ENCODE results near the gene NCKAP5.
"Not testable (repeated sequence)": the region's sequence is repeated elsewhere in the genome, so short reads cannot be mapped to it uniquely, and the experiment has no call there.

The NCKAP5 gene

DNA sequence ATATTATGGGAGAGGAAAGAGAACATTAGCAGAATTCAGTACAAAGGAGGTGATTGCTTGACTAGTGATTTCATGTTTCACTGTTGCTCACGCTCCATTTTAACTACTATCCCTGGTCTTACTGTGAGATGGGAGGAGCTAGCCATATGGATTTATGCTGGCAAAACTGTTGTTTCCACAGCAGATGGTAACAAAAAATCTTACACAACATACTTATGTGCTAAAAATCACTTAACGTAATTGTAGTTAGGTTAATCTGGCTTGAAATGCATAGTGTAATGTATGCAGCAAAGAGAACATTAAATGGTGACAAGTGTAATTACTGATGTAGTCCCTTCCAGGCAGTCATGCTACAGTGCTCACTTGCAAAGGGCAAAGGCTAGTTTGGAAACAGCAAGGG, 742.7 kb downstream of the NCKAP5 start:
- no peak for DNase-seq

DNA sequence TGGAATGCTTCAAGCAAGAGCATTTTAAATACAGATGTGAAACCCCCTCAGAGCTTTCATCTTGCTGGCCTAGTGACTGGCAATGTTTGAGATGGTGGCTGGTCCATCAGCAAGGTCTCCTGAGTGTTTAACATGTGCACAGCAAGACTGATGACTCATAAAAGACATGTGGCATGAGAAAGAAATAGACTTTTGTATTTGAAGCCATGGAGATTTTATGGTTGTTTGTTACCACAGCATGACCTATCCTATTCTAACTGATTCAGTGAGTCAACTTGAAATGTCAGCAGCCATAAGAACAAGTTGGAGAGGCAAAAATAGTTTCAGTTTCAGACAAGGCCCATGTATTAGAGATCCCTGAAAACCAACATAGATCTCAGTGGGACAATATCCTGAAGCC, 743.5 kb downstream of the NCKAP5 start:
- DNase-seq: no peak

DNA sequence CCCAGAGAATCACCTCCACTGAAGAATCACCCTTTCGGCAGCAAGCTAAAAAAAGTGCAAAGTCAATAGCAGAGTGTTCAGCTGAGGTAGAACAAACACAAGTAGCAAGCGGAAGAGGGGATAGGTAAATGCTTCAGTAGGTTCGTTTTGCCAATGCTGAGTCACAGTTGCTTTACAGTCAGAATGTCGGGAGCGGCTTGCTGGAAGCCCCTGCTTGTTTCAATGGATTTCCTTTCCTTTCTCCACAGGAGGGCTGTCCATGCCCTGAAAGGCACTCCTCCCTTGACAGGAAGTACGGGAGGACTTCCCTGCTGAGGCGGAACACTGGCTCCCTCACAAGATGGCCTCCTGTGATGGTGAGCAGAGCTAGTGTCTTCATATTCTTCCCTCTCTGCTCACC, 752.0 kb downstream of the NCKAP5 start:
- DNase-seq: no peak

DNA sequence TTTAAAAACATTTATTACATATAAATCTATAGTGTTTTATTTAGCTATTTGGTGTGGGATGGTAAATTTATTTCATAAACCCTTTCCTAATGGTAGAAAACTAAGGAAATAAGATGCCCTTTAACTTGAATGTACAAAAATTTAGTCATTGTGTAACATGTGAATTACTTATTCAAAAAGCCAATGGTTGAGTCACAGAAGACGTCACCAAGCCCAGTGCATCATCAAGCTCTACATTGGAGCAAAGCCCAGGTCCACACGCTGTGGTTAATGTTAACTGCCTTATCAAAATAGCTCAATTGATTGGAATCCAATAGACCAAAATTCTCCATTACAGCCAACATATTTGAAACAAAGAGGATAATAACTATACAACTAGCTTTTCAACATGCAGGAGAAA, 752.7 kb downstream of the NCKAP5 start:
- DNase-seq: no peak

DNA sequence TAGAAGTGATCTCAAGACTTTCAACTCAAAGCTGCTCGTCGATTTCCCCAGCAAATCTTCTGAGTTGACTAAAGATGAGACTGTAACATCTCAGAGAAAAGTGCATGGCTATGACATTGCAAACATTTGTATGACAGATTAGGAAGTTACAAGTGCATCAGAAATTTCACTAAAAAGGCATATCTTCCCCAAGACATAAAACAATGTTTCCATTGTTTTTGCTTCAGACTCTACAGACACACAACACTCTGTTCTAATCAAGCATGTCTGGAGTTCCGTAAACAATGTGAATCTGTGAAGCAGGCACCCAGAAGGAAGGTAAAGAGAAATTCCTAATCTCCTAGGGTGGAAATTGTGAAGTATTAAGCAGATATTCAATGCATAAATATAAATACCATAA, 753.6 kb downstream of the NCKAP5 start:
- DNase-seq: no peak

DNA sequence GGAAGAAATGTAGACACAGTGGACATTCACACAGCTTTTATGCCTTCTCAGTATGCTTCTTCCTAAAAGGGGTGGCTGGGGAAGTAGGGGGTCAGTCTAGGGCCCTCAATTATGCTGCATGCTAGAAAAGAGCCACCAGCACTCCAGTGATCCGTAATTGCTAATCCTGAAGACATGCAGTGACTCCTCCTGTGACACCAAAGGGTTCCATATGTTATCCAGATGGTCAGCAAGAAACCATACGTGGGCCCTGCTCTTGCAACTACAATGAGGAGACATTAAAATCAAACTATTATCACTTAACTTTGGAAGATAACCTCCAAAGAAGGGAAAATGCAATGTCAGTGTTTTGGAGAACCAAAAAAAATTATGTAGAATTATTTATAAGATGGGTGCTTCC, 754.8 kb downstream of the NCKAP5 start:
- no peak for DNase-seq

DNA sequence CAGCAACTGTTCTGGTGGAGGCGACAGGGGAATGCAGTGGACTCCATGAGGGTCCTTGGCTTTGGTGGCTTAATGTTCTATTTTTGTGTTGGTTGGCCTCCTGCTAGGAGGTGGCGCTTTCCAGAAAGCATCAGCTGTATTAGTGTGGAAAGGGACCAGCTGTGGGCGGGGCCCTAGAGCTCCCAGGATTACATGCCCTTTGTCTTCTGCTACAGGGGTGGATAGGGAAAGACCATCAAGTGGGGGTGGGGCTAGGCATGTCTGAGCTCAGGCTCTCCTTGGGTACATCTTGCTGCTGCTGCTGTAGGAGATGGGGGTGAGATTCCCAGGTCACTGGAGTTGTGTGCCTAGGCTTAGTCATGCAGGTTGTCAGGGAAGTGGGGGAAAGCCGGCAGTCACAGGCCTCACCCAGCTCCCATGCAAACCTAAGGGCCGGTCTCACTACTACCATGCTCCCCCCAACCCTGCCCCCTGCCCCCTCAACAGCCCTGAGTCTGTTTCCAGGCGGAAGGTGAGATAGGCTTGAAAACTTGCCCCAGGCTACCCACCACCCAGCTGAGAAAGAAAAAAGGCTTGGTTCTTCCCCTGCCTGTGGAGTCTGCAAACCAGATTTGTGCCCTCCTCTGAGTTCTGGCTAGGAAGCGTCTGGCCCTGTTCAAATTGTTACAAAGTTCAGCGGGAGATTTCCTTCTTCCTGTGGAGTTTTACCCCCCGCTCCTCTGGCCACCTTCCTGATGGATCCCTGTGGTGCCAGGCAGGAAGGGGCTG, 756.9 kb downstream of the NCKAP5 start:
- DNase-seq: no peak

DNA sequence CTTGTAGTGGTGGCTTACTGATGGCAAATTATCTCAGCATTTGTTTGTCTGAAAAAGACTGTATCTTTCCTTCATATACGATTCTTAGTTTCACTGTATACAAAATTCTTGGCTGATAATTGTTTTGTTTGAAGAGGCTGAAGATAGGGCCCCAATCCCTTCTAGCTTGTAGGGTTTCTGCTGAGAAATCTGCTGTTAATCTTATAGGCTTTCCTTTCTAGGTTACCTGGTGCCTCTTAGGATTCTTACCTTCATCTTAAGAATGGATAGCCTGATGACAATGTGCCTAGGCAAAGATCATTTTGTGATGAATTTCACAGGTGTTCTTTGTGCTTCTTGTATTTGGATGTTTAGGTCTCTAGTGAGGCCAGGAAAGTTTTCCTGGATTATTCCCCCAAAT, 758.3 kb downstream of the NCKAP5 start:
- DNase-seq: not testable (repeated sequence)

DNA sequence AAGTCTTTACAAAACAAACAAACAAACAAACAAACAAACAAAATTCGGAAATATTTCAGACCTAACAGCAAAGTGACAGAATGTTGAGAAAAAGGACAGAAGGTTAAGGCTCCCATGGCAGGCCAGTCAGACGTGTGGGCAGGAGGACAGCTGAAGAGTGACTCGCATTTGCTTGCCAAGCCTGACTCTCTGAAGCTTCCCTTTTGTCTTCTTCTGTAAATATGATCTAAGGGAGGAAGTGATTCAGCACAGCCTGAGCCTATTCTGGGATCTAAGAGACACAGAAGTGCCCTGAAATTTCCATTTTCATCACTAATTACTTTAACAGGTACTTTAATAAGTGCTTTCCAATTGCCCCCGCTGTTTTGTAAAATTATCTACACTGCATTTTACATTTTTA, 764.2 kb downstream of the NCKAP5 start:
- no peak for DNase-seq

DNA sequence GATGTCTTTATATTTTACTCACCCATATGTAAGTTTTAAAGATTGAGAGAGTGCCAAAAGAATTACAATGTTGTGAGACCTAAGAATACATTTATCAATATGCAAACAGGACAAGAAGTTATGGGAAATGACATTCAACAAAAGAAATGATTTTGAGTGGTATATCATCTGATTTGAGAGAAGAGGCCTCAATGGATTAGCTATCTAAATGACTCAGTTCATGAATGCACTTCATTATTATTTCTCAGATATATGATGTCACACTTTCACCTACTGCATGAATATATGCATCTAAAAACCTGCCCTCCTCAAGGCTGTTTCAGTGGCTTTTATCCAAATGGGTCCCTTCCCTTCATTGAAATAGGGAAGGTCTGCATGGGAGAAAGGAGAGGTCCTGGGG, 769.9 kb downstream of the NCKAP5 start:
- no peak for DNase-seq

DNA sequence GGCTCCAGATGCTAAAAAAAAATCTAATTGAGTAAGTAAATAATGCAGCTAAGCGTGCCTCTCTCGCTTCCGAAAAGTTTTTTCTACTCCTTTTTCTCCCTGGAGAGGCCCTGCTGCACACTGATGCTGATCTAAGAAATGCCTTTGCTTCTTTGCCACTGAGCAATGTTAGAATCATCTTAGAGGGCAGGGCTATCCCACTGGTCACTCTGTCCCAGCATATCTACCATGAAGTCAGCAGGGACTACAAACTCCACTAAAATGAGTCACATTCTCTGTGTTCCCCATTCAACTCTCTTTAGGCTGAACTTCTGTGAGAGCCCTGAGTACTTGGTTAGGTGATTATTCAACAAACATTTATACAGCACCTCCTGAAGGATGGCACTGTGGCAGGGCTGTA, 770.7 kb downstream of the NCKAP5 start:
- no peak for DNase-seq

DNA sequence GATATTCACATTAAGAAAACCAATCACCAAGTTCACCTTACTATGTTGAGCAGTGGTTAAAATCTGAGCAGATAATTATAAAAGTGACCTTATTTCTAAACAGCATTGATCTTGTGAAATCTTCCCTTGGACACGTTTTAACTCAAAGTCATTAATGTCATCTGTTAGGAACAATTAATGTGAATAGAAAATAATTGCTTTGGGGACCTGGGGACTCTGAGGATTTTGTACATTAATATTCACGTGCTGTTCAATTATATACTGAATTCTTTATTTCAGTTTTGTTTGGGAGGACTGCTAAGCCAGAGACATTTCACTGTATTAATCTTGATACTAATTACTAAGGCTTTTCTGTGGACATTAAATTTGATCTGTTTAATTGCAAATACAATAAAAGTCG, 771.2 kb downstream of the NCKAP5 start:
- no peak for DNase-seq

DNA sequence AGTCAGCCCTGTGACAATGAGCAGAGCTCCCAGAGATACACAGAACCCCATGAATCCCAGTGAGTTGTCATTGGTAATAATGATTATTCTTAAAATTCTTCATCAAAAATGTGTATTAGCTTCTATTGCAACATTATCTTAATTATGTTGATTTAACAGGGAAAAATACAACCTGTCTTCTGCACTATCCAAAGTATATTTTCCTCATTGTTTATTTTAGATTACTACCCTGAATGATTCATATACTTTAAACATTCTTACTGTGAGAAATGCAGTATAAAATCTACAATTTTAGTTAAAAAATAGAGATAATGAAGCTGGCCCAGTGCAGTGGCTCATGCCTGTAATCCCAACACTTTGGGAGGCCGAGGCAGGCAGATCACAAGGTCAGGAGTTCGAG, 773.0 kb downstream of the NCKAP5 start:
- no peak for DNase-seq

DNA sequence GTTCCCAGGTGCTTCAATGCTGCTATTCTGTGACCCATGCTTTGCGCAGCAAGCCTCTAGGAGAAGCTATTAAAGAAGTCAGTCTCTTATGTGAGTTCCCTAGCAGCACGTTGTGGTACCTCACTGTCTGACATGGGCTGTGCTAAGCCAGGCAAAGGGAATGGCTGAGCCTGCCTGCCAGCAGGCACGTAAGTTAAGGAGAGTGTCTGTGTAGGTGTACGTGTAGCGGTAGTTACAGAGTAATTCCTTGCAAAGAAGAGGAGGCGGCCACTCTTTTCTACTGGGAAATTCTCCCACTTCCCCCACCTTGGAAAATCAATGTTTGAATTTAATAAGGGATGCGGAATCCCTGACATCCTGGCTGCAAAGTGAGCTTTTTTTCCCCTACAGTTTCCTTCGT, 774.7 kb downstream of the NCKAP5 start:
- no peak for DNase-seq

DNA sequence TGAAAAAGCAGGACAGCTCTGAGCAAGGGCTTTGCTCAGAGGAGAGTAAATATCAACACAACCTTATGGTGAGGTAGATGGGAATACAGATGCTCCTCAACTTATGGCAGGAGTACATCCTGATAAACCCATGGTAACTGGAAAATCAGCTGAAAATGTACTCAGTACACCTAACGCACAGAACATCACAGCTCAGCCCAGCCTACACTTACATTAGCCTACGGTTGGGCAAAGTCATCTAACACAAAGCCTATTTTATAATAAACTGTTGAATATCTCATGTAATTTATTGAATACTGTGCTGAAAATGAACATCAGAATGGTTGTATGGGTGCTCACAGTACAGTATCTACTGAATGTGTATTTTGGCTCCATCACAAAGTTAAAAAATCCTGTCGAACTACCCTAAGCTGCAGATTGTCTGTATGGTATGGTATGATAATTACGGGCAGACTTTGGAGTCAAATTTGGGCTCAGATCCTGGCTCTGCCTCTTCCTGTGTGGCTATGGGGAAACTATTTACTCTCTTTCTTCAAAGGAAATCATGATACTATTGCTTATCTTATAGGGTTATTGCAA, 778.0 kb downstream of the NCKAP5 start:
- no peak for DNase-seq

DNA sequence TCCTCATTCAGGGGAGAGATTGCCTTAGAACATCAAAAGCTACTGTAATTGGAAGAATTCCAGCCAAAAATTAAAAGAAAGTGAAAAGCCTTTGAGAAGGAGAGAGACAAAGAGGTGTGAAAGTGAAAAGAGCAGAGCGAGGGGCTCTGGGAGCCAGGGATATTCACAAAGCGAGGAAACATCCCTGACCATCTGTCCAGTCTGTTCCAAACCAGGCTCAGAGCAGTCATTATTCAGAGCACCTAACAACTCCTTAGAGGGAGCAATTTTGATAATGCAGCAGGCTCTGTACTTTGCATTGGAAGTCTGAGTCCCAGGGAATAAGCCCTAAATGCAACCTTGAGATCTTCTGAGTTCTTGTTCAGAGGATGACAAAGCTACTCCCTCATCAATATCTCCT, 779.2 kb downstream of the NCKAP5 start:
- DNase-seq: no peak

DNA sequence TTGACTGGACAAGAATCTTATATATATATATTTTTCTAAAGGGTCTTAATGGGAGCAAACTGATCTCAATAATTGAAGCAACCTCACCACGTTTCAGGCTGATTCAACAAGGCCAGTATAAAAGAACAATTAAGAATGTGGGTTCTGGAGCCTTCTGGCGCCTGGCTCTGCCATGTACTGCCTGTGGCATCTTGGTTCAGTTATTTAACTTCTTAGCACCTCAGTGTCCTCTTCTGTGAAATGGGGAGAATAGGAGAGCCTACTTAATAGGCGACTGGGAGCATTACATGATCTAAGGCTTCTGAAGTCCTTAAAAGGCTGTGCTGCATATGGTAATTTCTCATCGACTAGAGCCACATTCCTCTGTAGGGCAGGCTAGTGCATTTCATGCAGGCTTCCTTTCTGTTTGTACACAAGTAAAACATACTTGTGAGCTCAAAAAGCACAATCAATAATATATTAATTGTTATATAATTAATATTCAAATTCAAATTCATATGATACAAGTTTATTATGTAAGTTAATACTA, 779.9 kb downstream of the NCKAP5 start:
- no peak for DNase-seq

DNA sequence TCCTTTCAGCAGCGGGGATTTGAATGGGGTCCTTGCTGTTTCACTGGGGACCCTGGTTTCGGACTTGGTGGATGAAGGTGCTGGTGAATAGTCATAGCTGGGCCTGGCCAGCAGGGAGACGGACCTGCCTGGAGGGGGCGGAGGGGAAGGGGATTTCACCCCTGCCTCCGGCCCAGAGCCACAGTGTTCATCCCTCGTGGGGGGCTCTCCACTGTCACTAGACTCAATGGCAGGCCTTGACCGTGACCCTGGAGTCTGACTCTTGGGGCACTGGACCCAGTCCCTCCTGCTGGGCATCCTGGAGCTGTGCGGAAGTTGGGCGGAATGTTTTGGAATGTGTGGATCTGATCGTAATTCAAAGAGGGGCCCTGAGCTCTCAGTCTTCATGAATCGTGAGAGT, 784.4 kb downstream of the NCKAP5 start:
- DNase-seq: no peak

DNA sequence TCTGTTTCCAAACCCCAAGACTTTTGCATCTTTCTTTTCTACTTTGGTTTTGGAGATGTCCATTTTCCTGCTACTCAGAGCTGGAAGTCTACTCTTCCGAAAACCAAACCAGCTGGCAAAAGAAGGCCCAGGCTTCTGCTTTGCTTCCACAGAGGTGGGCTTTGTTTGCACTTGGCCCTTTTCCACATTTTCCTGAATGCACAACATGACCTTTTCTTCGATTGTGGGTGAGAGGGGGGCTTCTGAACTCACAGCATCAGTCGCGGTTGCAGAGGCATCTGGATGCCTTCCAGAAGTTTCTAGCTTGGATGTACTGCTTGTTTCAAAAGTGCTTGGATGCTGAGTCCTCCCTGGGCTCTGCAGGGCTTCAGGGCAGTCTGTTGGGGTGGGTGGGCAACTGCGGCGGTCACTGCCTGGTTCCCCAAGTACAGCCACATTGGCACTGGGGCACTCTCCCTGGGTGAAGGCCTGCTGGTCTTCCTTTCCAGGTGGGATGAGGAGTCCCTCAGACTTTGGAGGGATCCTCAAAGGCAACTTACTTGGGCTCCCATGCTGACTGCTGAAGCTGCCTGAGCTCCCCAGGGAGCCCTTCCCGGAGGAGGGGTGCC, 786.0 kb downstream of the NCKAP5 start:
- DNase-seq: no peak

DNA sequence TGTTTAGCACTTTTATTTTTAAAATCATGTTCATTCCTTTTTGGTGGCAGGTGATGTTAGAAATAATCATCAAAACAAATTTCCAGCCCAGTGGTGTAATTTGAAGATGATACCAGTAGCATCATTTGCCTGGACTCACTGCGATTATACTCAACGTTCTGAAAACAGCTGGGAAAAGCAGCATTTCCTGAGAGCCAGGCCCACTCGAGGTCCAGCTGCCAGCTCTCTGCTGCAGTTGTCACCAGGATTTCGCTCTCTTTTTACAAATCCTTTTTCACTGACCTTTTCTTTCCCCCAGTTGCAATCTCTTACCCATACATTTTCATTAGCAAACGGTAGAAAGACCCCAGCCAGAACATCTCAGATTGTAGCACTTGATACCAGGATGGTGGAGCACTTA, 787.6 kb downstream of the NCKAP5 start:
- no peak for DNase-seq

DNA sequence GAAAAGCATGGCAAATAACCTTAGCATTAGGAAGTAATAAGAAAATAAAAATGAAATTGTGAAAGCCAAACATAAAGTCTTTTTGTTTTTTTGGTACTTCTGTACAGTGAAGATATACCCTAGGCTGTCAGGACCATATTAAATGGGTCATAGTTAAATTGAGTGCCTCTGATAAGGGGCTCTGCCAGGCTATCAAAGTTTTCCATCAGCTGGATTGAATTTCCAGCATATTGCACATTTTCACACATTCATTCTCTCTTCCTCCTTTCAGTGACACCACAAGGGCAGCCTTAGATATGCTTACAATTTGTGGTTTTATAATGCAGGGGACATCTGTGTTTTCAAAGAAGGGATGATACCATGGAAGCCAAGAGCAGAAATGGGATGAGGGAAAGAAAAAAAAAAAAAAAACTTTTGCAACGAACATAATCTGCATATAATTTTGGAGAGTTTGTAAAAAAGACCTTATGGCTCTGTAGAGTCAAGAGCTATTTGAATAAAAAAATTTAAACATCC, 789.0 kb downstream of the NCKAP5 start:
- no peak for DNase-seq

DNA sequence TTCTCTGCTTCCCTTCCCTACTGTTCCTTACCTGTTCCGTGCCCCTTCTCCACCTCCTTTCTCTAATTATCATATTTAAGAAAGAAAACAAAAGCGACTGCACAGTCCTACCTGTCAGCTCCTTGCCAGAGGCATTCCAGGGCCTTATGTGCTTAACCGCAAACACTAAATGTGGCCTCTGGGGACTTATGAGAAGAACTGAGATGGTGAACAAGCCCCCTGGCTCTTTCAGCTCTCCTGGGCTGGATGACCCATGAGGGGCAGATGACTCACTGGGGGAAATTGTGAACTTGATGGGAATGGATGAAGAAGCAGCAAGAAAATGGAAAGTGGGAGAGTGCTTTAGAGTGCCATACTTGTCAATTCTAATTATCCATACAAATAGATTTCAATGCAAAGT, 792.0 kb downstream of the NCKAP5 start:
- DNase-seq: no peak

DNA sequence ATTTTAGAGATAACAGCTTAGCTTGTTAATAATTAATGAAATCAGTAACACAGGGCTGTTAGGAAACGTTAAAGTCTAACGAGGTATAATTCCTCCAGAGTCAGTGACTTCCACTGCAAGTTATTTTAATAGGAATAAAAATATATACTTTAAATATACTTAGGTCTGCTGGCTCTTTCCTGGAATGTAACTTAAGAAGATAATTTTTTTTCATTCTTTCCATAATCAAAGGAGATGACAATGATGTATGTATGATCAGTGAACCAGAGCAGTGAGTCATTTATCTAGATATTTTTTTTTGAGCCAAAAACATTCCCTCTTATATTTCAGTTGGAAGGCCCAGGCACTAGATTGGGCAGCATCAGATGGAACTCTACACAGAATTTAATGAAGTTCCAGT, 794.1 kb downstream of the NCKAP5 start:
- no peak for DNase-seq

DNA sequence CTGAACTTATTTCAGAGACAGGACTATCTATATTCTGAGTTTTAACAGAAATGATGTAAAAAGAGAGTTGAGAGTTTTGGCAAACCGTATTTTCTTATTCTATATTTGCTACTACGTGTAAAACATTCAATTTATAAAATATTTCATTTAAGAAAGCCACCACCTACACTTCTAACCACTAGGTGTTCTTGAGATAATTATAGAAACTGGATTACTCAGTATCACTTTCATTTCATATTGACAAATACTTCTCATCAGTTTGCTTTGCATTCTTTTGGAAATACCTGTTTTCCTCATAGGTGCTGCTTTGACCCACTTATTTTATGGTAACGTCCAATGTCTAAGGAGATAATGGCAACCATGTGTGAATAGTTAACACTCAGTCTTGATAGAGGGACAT, 794.9 kb downstream of the NCKAP5 start:
- DNase-seq: no peak
